Right renal cortex interstitium (tissue), 3 donors: ENCODE data around the gene BRINP2. TPM values are rescaled to one million over a fixed set of nuclear protein-coding genes. Genes with fewer than 3 reads are reported as not detected.

Experiments
- DNase-seq, 3 donors: peaks; one replicate each; pipeline ENCODE4 v3.0.0-alpha.2; 2013; ENCODE audit warnings: low read depth in 3 of 3, low spot score in 2 of 3
- polyA plus RNA-seq, 3 donors: library from polyadenylated mRNA; unstranded; fragments of 120-200 nt; gene quantifications; one replicate each; pipeline ENCODE4 v1.2.1, GENCODE V29; 2013; ENCODE audit not compliant: insufficient read length in 3 of 3

BRINP2 gene
- polyA plus RNA-seq, 3 donors: 0.08 to 0.19 (median 0.15) TPM

GRCh38 chr1:177256153-177257075, 85.7 kb downstream of the BRINP2 start:
- peak in 2 of 3 donors; percentile 24 to 38 for DNase-seq

GRCh38 chr1:177257128-177257527, 86.4 kb downstream of the BRINP2 start:
- DNase-seq: no peak

- DNase-seq: no peak
Measured at GRCh38 chr1:177257576-177257975, 86.8 kb downstream of the BRINP2 start.

GRCh38 chr1:177270863-177271262, 100.1 kb downstream of the BRINP2 start:
- DNase-seq: no peak

GRCh38 chr1:177273141-177273540, 102.4 kb downstream of the BRINP2 start:
- DNase-seq: no peak

- no peak for DNase-seq
Measured at GRCh38 chr1:177274687-177275211, 104.0 kb downstream of the BRINP2 start.

- no peak for DNase-seq
Measured at GRCh38 chr1:177275736-177276135, 105.0 kb downstream of the BRINP2 start.

GRCh38 chr1:177278626-177279390, 108.0 kb downstream of the BRINP2 start:
- no peak for DNase-seq

- no peak for DNase-seq
Measured at GRCh38 chr1:177281901-177282300, 111.1 kb downstream of the BRINP2 start.

- DNase-seq: no peak
Measured at GRCh38 chr1:177282976-177283375, 112.2 kb downstream of the BRINP2 start.

- no peak for DNase-seq
Measured at GRCh38 chr1:177283380-177283779, 112.6 kb downstream of the BRINP2 start.

- no peak for DNase-seq
Measured at GRCh38 chr1:177286396-177286795, 115.6 kb downstream of the BRINP2 start.

- peak in 1 of 3 donors; percentile 50 for DNase-seq
Measured at GRCh38 chr1:177287270-177287669, 116.5 kb downstream of the BRINP2 start.

GRCh38 chr1:177287994-177288393, 117.2 kb downstream of the BRINP2 start:
- no peak for DNase-seq

- no peak for DNase-seq
Measured at GRCh38 chr1:177289532-177289931, 118.8 kb downstream of the BRINP2 start.

- no peak for DNase-seq
Measured at GRCh38 chr1:177300431-177300830, 129.7 kb downstream of the BRINP2 start.

GRCh38 chr1:177301425-177302124, 130.8 kb downstream of the BRINP2 start:
- no peak for DNase-seq

- DNase-seq: no peak
Measured at GRCh38 chr1:177302357-177303044, 131.7 kb downstream of the BRINP2 start.

- DNase-seq: no peak
Measured at GRCh38 chr1:177305040-177306018, 134.6 kb downstream of the BRINP2 start.
